ENCODE measurements around the gene SNRPD3.
"Not testable (repeated sequence)": the region's sequence is repeated elsewhere in the genome, so short reads cannot be mapped to it uniquely, and the experiment has no call there.

SNRPD3 gene

DNA sequence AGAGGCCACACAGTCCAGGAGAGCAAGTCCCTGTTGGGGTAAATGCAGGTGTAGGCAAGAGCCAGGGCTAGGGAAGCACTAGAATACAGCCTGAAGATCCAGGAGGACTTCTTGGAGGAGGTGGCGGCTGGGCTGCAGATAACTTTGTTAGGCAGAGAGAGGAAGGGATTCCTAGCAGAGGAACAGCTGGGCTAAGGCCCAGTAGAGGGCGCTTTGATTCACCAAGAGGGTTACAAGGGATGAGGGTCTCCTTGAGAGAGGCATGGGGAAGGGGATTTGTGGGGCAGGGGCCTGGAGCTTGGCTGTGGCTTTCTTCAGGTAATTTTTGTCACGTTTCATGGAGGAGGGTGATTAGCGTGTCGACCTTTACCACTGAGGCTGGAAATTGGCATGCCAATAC, 65.4 kb downstream of the SNRPD3 start:
- not testable (repeated sequence) for H4K12ac ChIP-seq (ENCODE audit: low read depth, low read length); H2BK12ac ChIP-seq (ENCODE audit: low read length); H3K4me3 ChIP-seq (ENCODE audit: low read depth, low read length); H2AFZ ChIP-seq (ENCODE audit: insufficient read depth, low read length, poor library complexity); H4K8ac ChIP-seq (ENCODE audit: low read depth, low read length); DNase-seq; H3K36me3 ChIP-seq (ENCODE audit: control insufficient read depth in 1 of 2, insufficient read depth in 2 of 2, low read length in 2 of 2); H3K27ac ChIP-seq (ENCODE audit: low read depth, low read length); H3K23ac ChIP-seq (ENCODE audit: low read length); H3K79me2 ChIP-seq (ENCODE audit: control insufficient read depth, insufficient read depth, low read length, poor library complexity); H2BK120ac ChIP-seq (ENCODE audit: insufficient read depth, low read length, poor library complexity); H3K79me1 ChIP-seq (ENCODE audit: low read length); H3K4me1 ChIP-seq (ENCODE audit: control insufficient read depth in 1 of 2, insufficient read depth in 2 of 2, low read length in 2 of 2); H3K4me2 ChIP-seq (ENCODE audit: low read length); H3K4ac ChIP-seq (ENCODE audit: low read depth, low read length); H3K18ac ChIP-seq (ENCODE audit: low read length); H4K91ac ChIP-seq (ENCODE audit: low read depth, low read length); H3K9ac ChIP-seq (ENCODE audit: low read length); H2AK5ac ChIP-seq (ENCODE audit: low read length); H3K14ac ChIP-seq (ENCODE audit: low read length); H3K9me3 ChIP-seq (ENCODE audit: insufficient read depth, low read depth, low read length); H2BK5ac ChIP-seq (ENCODE audit: low read depth, low read length, poor library complexity); H3K27me3 ChIP-seq (ENCODE audit: insufficient read depth, low read length)
- no CpG with 5 or more reads among the region's 5 CpGs for WGBS (ENCODE audit: extremely low coverage, insufficient coverage, insufficient read length)

GRCh38 chr22:24622596-24622995, 66.8 kb downstream of the SNRPD3 start:
- H3K4me1 ChIP-seq (ENCODE audit: control insufficient read depth in 1 of 2, insufficient read depth in 2 of 2, low read length in 2 of 2); H3K18ac ChIP-seq (ENCODE audit: low read length); H3K9me3 ChIP-seq (ENCODE audit: insufficient read depth, low read depth, low read length); H3K4ac ChIP-seq (ENCODE audit: low read depth, low read length); H2AFZ ChIP-seq (ENCODE audit: insufficient read depth, low read length, poor library complexity); H2BK5ac ChIP-seq (ENCODE audit: low read depth, low read length, poor library complexity); H3K79me2 ChIP-seq (ENCODE audit: control insufficient read depth, insufficient read depth, low read length, poor library complexity); H2AK5ac ChIP-seq (ENCODE audit: low read length); H3K4me2 ChIP-seq (ENCODE audit: low read length); H3K27me3 ChIP-seq (ENCODE audit: insufficient read depth, low read length); H4K91ac ChIP-seq (ENCODE audit: low read depth, low read length); H3K9ac ChIP-seq (ENCODE audit: low read length); H3K14ac ChIP-seq (ENCODE audit: low read length); H3K79me1 ChIP-seq (ENCODE audit: low read length); DNase-seq; H2BK12ac ChIP-seq (ENCODE audit: low read length); H3K4me3 ChIP-seq (ENCODE audit: low read depth, low read length); H4K12ac ChIP-seq (ENCODE audit: low read depth, low read length); H2BK120ac ChIP-seq (ENCODE audit: insufficient read depth, low read length, poor library complexity); H3K27ac ChIP-seq (ENCODE audit: low read depth, low read length); H4K8ac ChIP-seq (ENCODE audit: low read depth, low read length); H3K36me3 ChIP-seq (ENCODE audit: control insufficient read depth in 1 of 2, insufficient read depth in 2 of 2, low read length in 2 of 2); H3K23ac ChIP-seq (ENCODE audit: low read length): not testable (repeated sequence)
- WGBS (ENCODE audit: extremely low coverage, insufficient coverage, insufficient read length), result no CpG with 5 or more reads among the region's 2 CpGs
